HepG2 (cell line): ENCODE results near the gene SMKR1. TPM values are rescaled to one million over a fixed set of nuclear protein-coding genes. Genes with fewer than 3 reads are reported as not detected.

Experiments
- ARID2 ChIP-seq: sonication (generic); formaldehyde crosslinking; IDR thresholded peaks from 2 replicates; pipeline ENCODE4 v1.8.1; 2022; ENCODE audit warnings: mild to moderate bottlenecking, missing genetic modification reagents, borderline replicate concordance
- FLYWCH1 ChIP-seq: sonication (generic); formaldehyde crosslinking; IDR thresholded peaks from 2 replicates; pipeline ENCODE4 v1.8.1; 2023; ENCODE audit warnings: mild to moderate bottlenecking, missing genetic modification reagents
- SMC3 ChIP-seq: IDR thresholded peaks from 2 replicates; pipeline ENCODE4 v1.6.1; 2011; ENCODE audit warnings: low read length, improper control_type of control experiment
- SP140L ChIP-seq: sonication (generic); formaldehyde crosslinking; IDR thresholded peaks from 2 replicates; pipeline ENCODE4 v1.4.0; 2020; ENCODE audit warnings: missing genetic modification reagents, borderline replicate concordance
- ZNF318 ChIP-seq: sonication (generic); formaldehyde crosslinking; IDR thresholded peaks from 2 replicates; pipeline ENCODE4 v1.4.0; 2020; ENCODE audit warnings: mild to moderate bottlenecking, missing genetic modification reagents
- ZNF768 ChIP-seq: sonication (generic); formaldehyde crosslinking; IDR thresholded peaks from 2 replicates; pipeline ENCODE4 v1.4.0; 2020; ENCODE audit warnings: missing genetic modification reagents
- polyA plus RNA-seq, 8 experiments: library from polyadenylated mRNA; depleted of rRNA in 3 of 8; stranded (reverse) in 7 of 8; unstranded in 1 of 8; fragments of >200 nt; fragmentation: Illumina TruSeq in 4 of 8; extraction: Trizol in 4 of 8; gene quantifications; 2 replicates each; pipeline versions ENCODE4 v1.2.1 to v1.2.3, GENCODE V29; 2011 to 2016; ENCODE audit warnings: low read depth in 4 of 8, missing spikeins in 1 of 8, mixed read lengths in 1 of 8; ENCODE audit not compliant: insufficient read depth in 1 of 8
- total RNA-seq, 5 experiments: library from RNA; depleted of rRNA; stranded (reverse); fragments of >200 nt; fragmentation: Illumina TruSeq; extraction: Trizol; gene quantifications; 2 replicates each; pipeline ENCODE4 v1.2.3, GENCODE V29; 2016; ENCODE audit warnings: low read depth in 1 of 5
- TF ChIP-seq, protein P1 (sequence below): sonication (generic); formaldehyde crosslinking; IDR thresholded peaks from 2 replicates; pipeline ENCODE4 v1.9.0; 2021; ENCODE audit warnings: missing genetic modification reagents, borderline replicate concordance

The SMKR1 gene
- total and polyA plus RNA-seq, 2 of the 13 experiments (the other 11 are each of a cell fraction or from before 2014, with no cell fraction given): 0.07 TPM; not detected in 1

GRCh38 chr7:129496653-129497052 is 5.7 kb upstream of the SMKR1 start (continued):
- TF ChIP-seq ZNF318 (CRISPR knock-in tag) (no peak), SMC3 (no peak), FLYWCH1 (CRISPR knock-in tag) (no peak), ZNF768 (CRISPR knock-in tag) (no peak), ARID2 (CRISPR knock-in tag) (no peak), SP140L (CRISPR knock-in tag) (no peak)
- TF ChIP-seq, protein P1, sequence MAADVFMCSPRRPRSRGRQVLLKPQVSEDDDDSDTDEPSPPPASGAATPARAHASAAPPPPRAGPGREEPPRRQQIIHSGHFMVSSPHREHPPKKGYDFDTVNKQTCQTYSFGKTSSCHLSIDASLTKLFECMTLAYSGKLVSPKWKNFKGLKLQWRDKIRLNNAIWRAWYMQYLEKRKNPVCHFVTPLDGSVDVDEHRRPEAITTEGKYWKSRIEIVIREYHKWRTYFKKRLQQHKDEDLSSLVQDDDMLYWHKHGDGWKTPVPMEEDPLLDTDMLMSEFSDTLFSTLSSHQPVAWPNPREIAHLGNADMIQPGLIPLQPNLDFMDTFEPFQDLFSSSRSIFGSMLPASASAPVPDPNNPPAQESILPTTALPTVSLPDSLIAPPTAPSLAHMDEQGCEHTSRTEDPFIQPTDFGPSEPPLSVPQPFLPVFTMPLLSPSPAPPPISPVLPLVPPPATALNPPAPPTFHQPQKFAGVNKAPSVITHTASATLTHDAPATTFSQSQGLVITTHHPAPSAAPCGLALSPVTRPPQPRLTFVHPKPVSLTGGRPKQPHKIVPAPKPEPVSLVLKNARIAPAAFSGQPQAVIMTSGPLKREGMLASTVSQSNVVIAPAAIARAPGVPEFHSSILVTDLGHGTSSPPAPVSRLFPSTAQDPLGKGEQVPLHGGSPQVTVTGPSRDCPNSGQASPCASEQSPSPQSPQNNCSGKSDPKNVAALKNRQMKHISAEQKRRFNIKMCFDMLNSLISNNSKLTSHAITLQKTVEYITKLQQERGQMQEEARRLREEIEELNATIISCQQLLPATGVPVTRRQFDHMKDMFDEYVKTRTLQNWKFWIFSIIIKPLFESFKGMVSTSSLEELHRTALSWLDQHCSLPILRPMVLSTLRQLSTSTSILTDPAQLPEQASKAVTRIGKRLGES (CRISPR knock-in tag): no peak
- TF ChIP-seq, all 625 proteins: peak for 0
